ENCODE measurements around the gene HMGXB4. TPM values are rescaled to one million over a fixed set of nuclear protein-coding genes. Genes with fewer than 3 reads are reported as not detected.

HMGXB4 gene
- total RNA-seq, 1 experiment from 2014 or later = 11.0 TPM

DNA sequence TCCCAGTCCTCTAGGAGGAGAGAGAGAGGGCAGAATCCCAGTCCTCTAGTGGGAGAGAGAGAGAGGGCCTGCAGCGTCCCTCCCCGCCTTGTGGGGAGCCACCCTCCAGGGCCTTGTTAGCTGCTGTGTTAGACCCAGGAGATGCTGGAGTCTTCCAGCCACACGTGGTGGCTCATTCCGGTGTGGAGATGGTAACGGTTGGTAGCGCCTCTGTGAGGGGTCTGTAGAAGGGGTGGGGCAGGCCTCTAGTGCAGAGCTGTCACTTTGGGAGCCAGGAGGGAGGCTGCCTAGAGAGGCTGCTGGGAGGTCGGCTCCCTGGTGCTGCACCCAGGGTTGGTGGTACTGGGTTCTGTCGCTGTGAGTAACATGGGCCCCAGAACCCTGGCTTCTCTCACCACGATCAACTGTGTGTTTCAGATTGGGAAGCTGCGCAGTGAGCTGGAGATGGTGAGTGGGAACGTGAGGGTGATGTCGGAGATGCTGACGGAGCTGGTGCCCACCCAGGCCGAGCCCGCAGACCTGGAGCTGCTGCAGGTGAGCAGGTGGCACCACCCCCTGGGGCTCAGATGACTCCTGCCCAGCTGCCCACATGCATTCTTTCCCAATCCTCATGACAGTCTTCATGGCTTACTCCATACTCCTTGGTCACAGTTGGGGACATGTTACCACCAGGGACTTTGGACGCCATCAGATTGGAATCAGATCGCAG is 69.7 kb downstream of the HMGXB4 start:
- no peak for DNase-seq (ENCODE audit: low read depth)

DNA sequence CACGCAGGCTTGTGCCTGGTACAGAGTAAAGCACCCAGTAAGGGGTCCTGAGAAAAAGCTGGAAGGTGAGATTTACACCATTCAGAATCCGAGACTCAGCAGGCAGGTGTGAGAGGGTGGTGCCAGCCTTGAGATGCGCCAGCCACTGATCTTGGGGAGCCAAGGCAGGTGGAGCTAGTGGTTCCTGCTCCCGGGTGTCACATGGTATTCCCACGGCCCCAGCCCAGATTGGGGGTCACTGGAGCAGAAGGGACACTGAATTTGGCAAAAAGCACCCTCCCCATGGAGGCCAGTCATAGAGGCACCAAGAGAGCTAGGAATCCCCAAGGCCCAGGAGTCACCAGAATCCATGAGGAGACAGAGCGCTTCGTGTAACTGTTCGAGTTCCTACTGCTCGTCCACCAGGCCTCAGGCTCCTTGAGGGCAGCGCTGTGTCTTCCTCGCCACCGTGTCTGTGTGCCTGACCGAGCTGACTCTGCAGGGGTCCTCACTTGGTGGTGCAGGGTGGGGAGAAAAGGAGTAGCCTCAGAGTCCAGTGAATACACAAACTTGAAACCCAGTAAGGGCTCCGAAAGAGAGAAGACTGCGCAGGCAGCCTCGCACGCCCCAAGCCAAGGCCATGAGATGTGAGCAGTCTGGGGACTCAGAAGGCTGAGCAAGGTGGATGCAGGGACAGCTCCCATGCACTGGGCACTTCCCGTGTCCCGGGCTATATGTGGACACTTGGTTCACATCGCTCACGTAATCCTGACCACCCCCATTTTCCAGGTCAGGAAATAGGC is 70.6 kb downstream of the HMGXB4 start:
- DNase-seq (ENCODE audit: low read depth) = no peak

DNA sequence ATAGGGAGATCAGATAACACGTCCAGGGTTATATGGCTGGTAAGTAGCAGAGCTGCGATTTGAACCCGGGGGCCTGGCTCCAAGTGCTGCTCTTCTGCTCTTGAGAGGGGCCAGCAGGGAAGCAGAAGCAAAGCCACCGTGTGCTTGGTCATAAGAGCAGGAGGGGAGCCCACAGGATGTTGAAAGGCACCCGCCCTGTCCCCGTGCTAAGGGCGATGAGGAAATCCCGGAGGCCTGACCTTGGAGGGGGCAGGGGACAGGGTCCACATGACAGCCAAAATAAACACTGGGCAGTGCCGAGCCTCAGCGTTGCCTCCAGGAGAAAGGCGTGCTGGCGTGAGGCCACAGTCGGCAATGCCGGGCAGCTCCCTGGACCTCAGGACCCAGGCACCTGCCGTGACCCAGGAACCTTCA is 71.2 kb downstream of the HMGXB4 start:
- DNase-seq (ENCODE audit: low read depth) = no peak

DNA sequence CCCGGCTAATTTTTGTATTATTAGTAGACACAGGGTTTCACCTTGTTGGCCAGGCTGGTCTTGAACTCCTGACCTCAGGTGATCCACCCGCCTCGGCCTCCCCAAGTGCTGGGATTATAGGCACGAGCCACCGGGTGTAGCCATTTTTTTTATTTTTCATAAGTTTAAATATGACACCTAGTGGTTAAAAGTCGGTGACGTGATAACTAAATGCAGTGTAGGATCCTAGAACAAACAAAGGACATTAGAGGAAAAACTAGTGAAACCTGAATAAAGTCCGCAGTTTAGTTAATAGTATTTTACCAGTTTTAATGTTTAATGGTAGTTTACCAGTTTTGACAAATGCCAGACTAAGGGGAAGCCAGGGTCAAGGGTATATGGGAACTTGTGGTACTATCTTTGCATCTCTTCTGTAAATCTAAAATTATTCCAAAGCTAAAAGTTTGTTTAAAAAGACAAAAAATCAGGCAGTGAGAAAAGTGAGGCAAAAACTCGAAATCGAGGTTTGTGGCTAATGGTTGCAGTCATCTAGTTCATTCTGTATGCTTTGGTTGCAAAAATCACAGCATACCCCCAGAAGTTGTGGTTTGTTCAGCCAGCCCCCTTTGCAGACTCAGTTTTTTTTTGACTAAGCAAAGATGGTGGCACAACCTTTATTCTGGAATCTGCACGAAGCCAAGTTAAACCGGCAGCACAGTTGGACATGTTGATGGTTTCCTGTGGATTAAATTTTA is 72.0 kb downstream of the HMGXB4 start:
- no peak for DNase-seq (ENCODE audit: low read depth)

DNA sequence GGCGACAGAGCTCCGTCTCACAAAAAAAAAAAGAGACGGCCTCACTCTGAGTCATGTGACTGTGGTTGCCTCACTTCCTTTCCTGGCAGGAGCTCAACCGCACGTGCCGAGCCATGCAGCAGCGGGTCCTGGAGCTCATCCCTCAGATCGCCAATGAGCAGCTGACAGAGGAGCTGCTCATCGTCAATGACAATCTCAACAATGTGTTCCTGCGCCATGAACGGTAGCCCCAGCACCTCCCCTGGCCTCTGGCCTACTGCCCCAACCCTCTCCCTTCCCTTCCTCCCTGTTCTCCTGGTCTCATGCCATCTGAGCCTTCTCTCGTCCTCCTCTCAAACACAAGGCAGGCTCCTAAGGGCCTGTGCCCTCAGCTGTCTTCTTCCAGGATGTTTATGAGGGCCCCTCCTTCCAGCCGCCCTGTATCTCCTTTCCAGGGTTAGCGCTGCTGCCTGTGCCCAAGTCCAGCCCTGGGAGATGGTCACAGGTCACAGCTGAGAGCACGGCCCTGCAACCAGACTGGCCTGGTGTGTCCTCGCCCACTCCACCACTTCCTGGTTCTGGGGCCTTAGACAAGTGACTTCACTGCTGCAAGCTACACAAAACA is 73.1 kb downstream of the HMGXB4 start:
- DNase-seq (ENCODE audit: low read depth) = peak; percentile 51

DNA sequence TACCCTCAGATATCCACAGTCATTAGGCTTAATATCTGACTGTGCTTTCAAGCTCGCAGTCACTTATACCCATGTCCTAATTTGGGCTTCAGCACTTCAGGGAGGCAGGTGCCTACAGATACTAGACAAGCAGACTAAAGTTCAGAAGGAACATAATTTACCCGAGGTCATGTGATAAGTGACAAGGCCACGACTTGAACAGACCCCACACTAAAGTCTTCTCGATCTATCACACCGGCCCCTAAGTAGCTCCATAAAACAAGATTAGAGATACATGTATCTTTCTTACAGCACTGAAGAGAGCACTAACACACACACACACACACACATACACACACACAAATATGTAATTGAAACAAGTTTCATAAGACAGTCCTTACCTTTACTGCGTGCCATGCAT is 75.0 kb downstream of the HMGXB4 start:
- no peak for DNase-seq (ENCODE audit: low read depth)

DNA sequence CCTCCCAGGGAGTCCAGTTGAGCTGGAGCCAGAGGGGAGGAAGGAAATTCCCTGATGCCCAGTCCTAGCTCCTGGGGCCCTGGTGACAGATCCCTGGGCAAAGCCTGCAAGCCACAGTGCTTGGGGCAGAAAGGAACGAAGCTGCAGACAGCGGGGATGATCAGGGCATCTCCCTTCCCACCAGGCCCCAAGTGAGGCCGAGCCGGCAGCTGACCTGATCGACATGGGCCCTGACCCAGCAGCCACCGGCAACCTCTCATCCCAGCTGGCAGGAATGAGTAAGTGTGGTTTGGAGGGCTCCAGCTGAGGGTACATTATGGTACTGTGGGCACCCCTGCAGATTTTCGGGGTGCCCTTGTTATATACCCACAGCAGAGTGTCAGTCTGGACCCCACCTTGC is 75.9 kb downstream of the HMGXB4 start:
- DNase-seq (ENCODE audit: low read depth) = no peak

DNA sequence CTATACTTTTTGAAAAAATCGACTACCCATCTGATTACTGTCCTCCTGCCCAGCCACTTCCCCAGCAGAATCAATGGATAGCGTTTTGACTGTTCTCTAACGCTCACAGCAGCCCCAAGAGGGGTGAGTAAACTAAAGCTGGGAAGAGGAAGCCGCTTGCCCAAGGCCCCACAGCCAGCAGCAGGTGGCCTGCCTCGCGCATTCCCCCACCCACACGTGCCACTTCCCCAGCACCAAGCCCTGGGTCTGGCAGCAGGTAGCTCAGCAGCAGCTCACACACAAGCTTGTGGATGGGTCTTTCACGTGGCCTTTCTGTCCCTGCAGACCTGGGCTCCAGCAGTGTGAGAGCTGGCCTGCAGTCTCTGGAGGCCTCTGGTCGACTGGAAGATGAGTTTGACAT is 76.7 kb downstream of the HMGXB4 start:
- no peak for DNase-seq (ENCODE audit: low read depth)

DNA sequence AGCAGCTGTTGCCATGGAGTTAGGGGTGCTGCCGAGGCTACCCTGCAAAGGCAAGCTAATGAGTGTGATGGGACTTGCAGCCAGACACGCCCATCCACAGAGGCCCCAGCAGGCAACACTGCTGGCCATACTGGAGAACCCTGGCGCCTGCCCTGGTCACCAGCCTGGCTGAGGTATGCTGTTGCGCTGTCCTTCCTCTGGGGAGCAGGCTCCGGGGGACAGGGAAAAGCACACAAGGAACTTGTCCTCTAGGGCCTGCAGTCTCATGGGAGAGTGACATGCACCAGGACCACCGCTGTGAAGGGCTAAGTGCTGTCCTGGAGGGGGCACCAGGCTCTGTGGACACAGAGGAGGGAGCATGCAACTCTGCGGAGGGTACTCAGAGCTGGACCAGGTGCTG is 78.2 kb downstream of the HMGXB4 start:
- no peak for DNase-seq (ENCODE audit: low read depth)

DNA sequence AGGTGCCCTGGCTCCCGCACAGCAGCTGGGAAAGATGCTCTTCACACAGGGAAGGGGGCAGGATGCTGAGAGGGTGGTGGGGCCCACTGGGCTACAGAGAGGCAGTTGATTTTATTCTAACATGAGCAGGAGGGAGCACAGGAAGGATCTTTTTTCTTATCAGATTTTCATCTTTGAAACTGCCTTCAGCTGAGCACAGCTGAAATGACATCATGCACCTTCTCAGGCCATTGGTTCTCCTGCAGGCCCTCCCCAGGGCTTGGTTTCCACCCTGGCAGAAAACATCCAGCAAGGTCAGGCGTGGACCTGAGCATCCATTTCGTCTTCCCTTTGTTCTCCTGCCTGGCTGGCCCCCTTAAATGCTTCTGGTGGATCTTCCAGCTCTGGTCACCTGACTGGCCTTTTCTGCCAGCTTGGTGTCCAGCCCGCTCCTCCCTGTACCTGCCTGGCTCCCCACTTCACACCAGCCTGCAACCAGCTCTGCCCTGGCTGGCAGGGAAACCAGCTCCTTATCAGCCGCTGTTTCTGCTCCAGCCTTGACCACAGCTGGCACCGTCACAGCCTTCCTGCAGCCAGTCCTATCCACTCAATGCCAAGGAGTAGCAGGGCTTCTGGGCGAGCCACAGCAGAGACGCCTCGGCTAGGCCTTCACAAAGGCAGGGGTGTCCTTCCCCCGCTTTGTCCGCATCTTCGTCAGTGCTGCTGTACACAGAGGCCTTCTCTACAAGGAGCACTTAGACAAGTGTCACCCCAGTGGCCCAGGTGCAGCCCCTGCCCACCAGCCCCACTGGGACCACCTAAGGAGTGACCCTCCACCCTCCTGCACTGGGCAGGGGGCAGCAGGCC is 78.9 kb downstream of the HMGXB4 start:
- DNase-seq (ENCODE audit: low read depth) = no peak

DNA sequence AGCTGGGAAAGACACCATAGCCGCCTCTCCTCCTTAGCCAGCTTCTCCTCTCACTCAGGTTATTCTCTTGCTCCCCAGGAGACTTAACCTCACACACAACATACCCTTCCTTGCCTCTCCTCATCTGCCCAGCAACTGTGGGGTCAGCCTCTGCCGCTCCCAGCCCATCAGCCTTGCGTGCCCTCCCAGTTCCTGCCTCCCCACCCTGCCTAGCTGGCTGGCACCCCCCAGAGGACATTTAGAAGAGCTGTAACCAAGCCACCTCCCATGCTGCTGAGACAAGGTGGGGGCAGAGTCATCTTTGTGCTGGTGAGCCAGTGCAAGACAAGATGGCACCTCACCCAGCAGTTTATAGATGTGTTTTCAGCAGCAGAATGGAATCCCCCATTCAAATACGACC is 80.6 kb downstream of the HMGXB4 start:
- DNase-seq (ENCODE audit: low read depth) = peak; percentile 29

DNA sequence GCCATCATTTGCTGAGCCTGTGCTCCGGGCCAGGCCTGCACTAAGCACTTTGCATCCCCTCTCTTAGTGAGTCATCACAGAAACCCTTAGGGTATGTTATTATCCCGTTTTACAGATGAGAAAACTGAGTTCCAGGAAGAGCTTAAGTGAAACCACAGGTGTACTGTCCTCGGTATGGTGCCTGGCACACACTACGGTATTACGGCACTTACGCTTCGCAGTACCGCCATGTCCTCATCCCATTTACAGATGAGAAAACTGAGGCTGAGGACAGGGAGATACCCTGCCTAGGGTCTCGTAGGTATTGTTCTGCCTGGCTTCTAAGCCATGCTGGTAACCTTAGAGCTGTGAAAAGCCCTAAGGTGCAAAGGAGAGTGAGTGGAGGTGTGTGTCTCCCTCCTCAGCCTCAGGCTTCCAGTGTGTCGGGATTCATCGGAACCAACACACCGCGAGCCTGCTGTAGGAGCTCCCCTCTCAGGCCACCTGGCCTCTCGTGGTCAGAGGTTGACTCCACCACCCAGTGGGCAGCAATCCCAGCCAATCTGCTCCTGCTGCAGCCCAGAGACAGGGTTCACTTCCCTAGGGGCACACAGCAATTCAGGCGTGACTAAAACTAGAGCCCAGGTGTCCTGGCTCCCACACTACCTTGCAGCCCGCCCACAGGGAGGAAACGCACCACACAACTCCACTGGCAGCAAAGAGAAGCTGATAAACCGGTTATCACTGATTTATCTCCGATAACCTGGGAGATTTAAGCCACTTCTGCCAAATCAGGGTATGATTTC is 84.0 kb downstream of the HMGXB4 start:
- no peak for DNase-seq (ENCODE audit: low read depth)

DNA sequence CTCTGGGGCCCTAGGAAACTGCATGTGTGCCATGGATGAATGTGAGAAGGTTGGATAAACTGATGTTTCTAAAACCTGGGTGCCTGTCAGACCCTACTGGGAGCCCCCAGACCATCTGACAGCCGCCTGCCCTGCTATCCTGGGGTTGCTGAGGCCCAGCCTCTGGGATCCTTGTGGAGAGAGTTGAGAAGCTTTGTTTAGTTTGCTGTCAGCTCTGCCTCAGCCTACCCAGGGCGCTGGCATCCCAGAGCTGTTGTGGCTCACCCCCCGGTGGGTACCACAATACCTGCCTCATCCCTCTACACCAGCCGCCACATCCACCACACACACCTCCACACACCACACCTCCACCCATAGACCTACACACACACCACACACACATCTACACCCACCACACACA is 85.1 kb downstream of the HMGXB4 start:
- DNase-seq (ENCODE audit: low read depth) = no peak

DNA sequence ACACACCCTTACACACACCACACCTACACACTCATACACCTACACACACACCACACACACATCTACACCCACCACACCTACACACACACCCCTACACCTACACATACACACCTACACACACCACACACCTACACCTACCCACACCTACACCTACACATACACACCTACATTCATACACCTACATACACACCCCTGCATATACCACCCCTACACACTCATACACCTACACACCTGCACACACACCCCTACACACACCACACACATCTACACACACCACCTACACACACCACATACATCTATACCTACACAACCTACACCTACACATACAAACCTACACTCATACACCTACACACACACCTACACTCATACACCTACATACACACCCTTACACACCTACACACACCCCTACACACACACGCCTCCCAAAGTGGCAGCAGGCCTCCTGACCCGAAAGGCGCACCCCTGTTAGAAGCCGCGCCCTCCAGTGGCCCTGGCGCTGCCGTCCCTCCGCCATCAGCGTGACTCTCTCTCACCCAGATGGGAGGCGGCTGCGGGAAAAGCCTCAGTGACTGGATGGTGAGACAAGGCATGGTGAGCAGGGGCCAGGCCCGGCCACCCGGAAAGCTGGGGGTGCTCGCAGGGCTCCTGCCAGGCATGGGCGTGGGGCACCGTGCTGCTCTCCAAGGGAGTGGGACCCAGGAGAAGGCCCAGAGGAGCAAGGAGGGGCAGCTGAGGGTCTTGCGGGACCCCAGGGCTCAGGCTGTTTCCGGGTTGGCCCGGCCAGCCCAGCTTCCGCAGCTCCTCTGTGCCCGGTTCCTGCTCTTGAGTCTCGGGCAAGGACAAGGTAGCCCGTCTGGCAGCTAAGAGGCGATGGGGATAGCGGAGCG is 86.6 kb downstream of the HMGXB4 start:
- DNase-seq (ENCODE audit: low read depth) = no peak

DNA sequence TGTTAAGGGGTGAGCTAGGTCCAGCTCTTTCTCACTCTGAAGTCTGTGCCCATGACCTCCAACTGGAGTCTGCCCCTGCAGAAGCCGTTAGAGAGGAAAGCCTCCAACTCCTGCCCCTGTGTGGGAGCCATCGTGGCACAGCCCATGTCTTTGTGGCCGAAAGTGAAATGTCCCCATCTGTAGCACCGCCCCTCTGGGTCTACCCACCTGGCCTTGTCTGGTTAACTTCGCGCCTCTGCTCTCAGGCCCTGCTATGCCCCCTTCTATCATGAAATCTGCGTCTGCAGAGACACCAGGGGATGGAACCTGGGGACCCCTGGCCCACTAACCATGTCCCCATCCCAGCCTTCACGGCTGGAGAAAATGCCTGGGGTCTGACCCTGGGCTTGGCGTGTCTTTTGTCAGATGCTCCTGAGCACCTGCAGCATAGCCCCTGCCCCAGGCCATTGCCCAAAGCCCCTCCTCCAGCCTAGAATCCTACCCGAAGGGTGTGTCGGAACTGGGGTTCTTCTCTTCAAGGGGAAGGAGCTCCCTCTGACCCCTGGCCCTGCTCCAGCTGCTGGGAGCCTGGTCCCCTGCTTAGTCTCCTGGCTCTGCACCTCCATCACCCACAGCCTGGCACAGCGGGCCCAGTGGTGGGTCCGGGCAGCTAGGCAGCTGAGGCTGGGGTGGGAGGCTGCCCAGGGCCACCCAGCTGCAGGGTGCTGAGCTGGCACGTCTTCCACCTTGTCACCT is 87.8 kb downstream of the HMGXB4 start:
- DNase-seq (ENCODE audit: low read depth) = no peak

Data from Daoy (cell line).